Adrenal gland (tissue), 12 donors: ENCODE data around the gene VSTM2L. TPM values are rescaled to one million over a fixed set of nuclear protein-coding genes. Genes with fewer than 3 reads are reported as not detected.

Experiments used
- DNase-seq, 7 donors: peaks; one replicate each; pipeline ENCODE4 v3.0.0-alpha.2; 2019 to 2020
- H3K27ac ChIP-seq, 5 donors: fragments of 200-600 bp; sonication (generic) in 4 of 5; 1 replicate in 3 of 5; 2 replicates in 2 of 5; pipeline versions ENCODE4 v1.5.1 to v1.8.0; 2016 to 2020; ENCODE audit warnings: mild to moderate bottlenecking in 1 of 5
- H3K27me3 ChIP-seq: fragments of 200-600 bp; 2 replicates; pipeline ENCODE4 v1.8.0; 2021
- H3K36me3 ChIP-seq, 2 donors: fragments of 200-600 bp; replicated peaks in 1 of 2; 1 replicate in 1 of 2; 2 replicates in 1 of 2; pipeline versions ENCODE4 v1.5.1 to v1.8.0; 2018 to 2022
- H3K4me1 ChIP-seq, 2 donors: fragments of 200-600 bp; replicated peaks in 1 of 2; 1 replicate in 1 of 2; 2 replicates in 1 of 2; pipeline versions ENCODE4 v1.5.1 to v1.8.0; 2018 to 2021
- H3K4me3 ChIP-seq, 4 donors: fragments of 200-600 bp; sonication (generic) in 3 of 4; one replicate each; pipeline ENCODE4 v1.5.1; 2016 to 2018
- H3K9me3 ChIP-seq, 3 donors: fragments of 200-600 bp; sonication (generic) in 1 of 3; replicated peaks in 1 of 3; 1 replicate in 2 of 3; 2 replicates in 1 of 3; pipeline versions ENCODE4 v1.5.1 to v1.8.0; 2016 to 2021
- CTCF ChIP-seq, 6 experiments: fragments of 450-650 bp in 4 of 6; fragments of 200-600 bp in 2 of 6; sonication (generic) in 1 of 6; IDR thresholded peaks; 1 replicate in 5 of 6; 2 replicates in 1 of 6; pipeline versions ENCODE4 v1.5.1 to v1.8.0; 2016 to 2021; ENCODE audit warnings: antibody characterized with exemption in 6 of 6, mild to moderate bottlenecking in 2 of 6, moderate library complexity in 1 of 6
- POLR2A ChIP-seq, 2 donors: fragments of 450-650 bp; IDR thresholded peaks; one replicate each; pipeline ENCODE4 v1.6.1; 2017; ENCODE audit warnings: antibody characterized with exemption in 2 of 2, mild to moderate bottlenecking in 2 of 2, moderate library complexity in 1 of 2
- WGBS, 4 donors: extraction: QIAGEN DNeasy Blood & Tissue Kit in 2 of 4; methylation state at CpG; one replicate each; pipeline versions ENCODE4 v1.1.5 to v1.1.7; 2013 to 2017; 5-methylcytosine and 5-hydroxymethylcytosine counted together
- intact Hi-C, 2 donors: fragments of 100-400 bp; cut with DNase I; formaldehyde crosslinking; loops; one replicate each; pipeline versions ENCODE4 v1.14.1 to v1.15.0; 2022 to 2023
- polyA plus RNA-seq, 3 donors: library from polyadenylated mRNA; stranded (reverse); fragments of 200-250 nt in 2 of 3; fragments of 350-450 nt in 1 of 3; fragmentation: Illumina TruSeq in 1 of 3; extraction: RNeasy Lipid Tissue Mini Kit (QIAGEN cat#74804) in 1 of 3; gene quantifications; one replicate each; pipeline ENCODE4 v1.2.3, GENCODE V29; 2013 to 2014
- total RNA-seq, 9 donors: library from RNA; depleted of rRNA in 4 of 9; stranded (reverse); fragments of >200 nt in 4 of 9; fragments of 120-200 nt in 1 of 9; fragmentation: NEBNext Ultra II Directional in 1 of 9; extraction: Animal tissue kit (Norgen Biotek cat#: 25700) in 1 of 9; gene quantifications; one replicate each; pipeline versions ENCODE4 v1.1.0 to v1.2.4, GENCODE V29; 2013 to 2023
- donor health status: healthy with polysubstance abuse.
- donor health status: Bipolar disorder and iron deficiency.
- donor health status: DM: yes; HTN: yes; CAD: no.
- donor health status: DM: no; HTN: no; CAD: no.
- donor health status: DM: no; HTN: no; CAD: no.
- donor health status: DM: yes; HTN: yes; CAD: no.

VSTM2L gene
- total and polyA plus RNA-seq, 12 donors = 0.36 to 21.8 (median 7.4) TPM

- H3K27me3 ChIP-seq = no peaks in the 10 kb centered on the region
- no peaks in the 10 kb centered on the region for H3K36me3 ChIP-seq
- no peaks in the 10 kb centered on the region for H3K4me1 ChIP-seq
- DNase-seq = no peak
- H3K4me3 ChIP-seq = no peak overlapping the region
- WGBS, 4 donors = 65 to 93% (median 87%) methylated on average over 5 of the region's 5 CpGs
- H3K9me3 ChIP-seq = no peaks in the 10 kb centered on the region
- intact Hi-C loops = no loop called here
- H3K27ac ChIP-seq = no peak overlapping the region
- TF ChIP-seq POLR2A (IDR thresholded peaks at IDR 0.05) = no peak
- no peak for TF ChIP-seq CTCF (IDR thresholded peaks at IDR 0.05)
These were observed 51.3 kb downstream of the VSTM2L start for GRCh38 chr20:37954190-37954589.

- no peaks in the 10 kb centered on the region for H3K36me3 ChIP-seq
- H3K27me3 ChIP-seq = no peaks in the 10 kb centered on the region
- no peaks in the 10 kb centered on the region for H3K9me3 ChIP-seq
- no peak overlapping the region for H3K4me3 ChIP-seq
- no peaks in the 10 kb centered on the region for H3K4me1 ChIP-seq
- peak in 1 of 7 donors; percentile 13 for DNase-seq
- intact Hi-C loops = no loop called here
- no peak overlapping the region for H3K27ac ChIP-seq
- TF ChIP-seq CTCF (IDR thresholded peaks at IDR 0.05) = no peak
- WGBS, 4 donors = 82 to 90% (median 84%) methylated on average over 14 of the region's 14 CpGs
These were observed 51.7 kb downstream of the VSTM2L start for GRCh38 chr20:37954626-37955025.

GRCh38 chr20:37955511-37955910 lies 52.6 kb downstream of the VSTM2L start:
- TF ChIP-seq POLR2A (IDR thresholded peaks at IDR 0.05) = no peak
- TF ChIP-seq CTCF (IDR thresholded peaks at IDR 0.05) = no peak
- Histone ChIP-seq H3K27me3 (no peaks in the 10 kb centered on the region), H3K4me3 (no peak overlapping the region), H3K9me3 (no peaks in the 10 kb centered on the region), H3K36me3 (no peaks in the 10 kb centered on the region), H3K27ac (no peak overlapping the region), H3K4me1 (no peaks in the 10 kb centered on the region)
- intact Hi-C loops = no loop called here
- 81 to 93% (median 86%) methylated on average over 7 of the region's 7 CpGs for WGBS, 4 donors
- peak in 1 of 7 donors; percentile 15 for DNase-seq

GRCh38 chr20:37956107-37956585 lies 53.2 kb downstream of the VSTM2L start:
- H3K4me1 ChIP-seq = no peaks in the 10 kb centered on the region
- intact Hi-C loops = no loop called here
- H3K27me3 ChIP-seq = no peaks in the 10 kb centered on the region
- TF ChIP-seq POLR2A (IDR thresholded peaks at IDR 0.05) (no peak), CTCF (IDR thresholded peaks at IDR 0.05) (no peak)
- H3K9me3 ChIP-seq = no peaks in the 10 kb centered on the region
- no peak overlapping the region for H3K27ac ChIP-seq
- peak in 1 of 7 donors; percentile 1 for DNase-seq
- no peaks in the 10 kb centered on the region for H3K36me3 ChIP-seq
- WGBS, 4 donors = 45 to 56% (median 48%) methylated on average over 3 of the region's 3 CpGs
- H3K4me3 ChIP-seq = no peak overlapping the region
